Esophagus squamous epithelium (tissue), 5 donors: ENCODE measurements around the gene RGS18. TPM values are rescaled to one million over a fixed set of nuclear protein-coding genes. Genes with fewer than 3 reads are reported as not detected.
"Not testable (repeated sequence)": the region's sequence is repeated elsewhere in the genome, so short reads cannot be mapped to it uniquely, and the experiment has no call there.

Source experiments
- DNase-seq: peaks from one replicate; lab custom pipeline; 2025; lab: John Stamatoyannopoulos, UW
- H3K27ac ChIP-seq, 4 donors: fragments of 200-600 bp; sonication (generic); one replicate each; pipeline ENCODE4 v1.5.1; 2016 to 2019; ENCODE audit warnings: mild to moderate bottlenecking in 1 of 4
- H3K27me3 ChIP-seq, 4 donors: fragments of 200-600 bp; sonication (generic); 1 replicate in 3 of 4; 2 replicates in 1 of 4; pipeline versions ENCODE4 v1.5.1 to v1.6.0; 2017 to 2021; ENCODE audit warnings: antibody characterized with exemption in 1 of 4
- H3K36me3 ChIP-seq, 3 donors: fragments of 200-600 bp; sonication (generic); one replicate each; pipeline ENCODE4 v1.5.1; 2016 to 2019
- H3K4me1 ChIP-seq, 3 donors: fragments of 200-600 bp; sonication (generic); one replicate each; pipeline ENCODE4 v1.5.1; 2017 to 2019
- H3K4me3 ChIP-seq, 4 donors: fragments of 200-600 bp; sonication (generic); 1 replicate in 3 of 4; 2 replicates in 1 of 4; pipeline ENCODE4 v1.5.1; 2016 to 2019; ENCODE audit warnings: mild to moderate bottlenecking in 2 of 4, moderate library complexity in 1 of 4
- H3K9me3 ChIP-seq, 3 donors: fragments of 200-600 bp; sonication (generic); one replicate each; pipeline ENCODE4 v1.5.1; 2016 to 2019
- CTCF ChIP-seq, 6 experiments: fragments of 450-650 bp in 4 of 6; fragments of 200-600 bp in 2 of 6; sonication (generic) in 2 of 6; IDR thresholded peaks; one replicate each; pipeline ENCODE4 v1.5.1; 2016 to 2019; ENCODE audit warnings: antibody characterized with exemption in 6 of 6, mild to moderate bottlenecking in 4 of 6, moderate library complexity in 4 of 6
- POLR2A ChIP-seq, 4 donors: fragments of 450-650 bp; IDR thresholded peaks; one replicate each; pipeline ENCODE4 v1.6.1; 2017; ENCODE audit warnings: antibody characterized with exemption in 4 of 4, mild to moderate bottlenecking in 4 of 4, moderate library complexity in 3 of 4
- WGBS, 2 donors: methylation state at CpG; one replicate each; pipeline ENCODE4 v1.1.5; 2018; 5-methylcytosine and 5-hydroxymethylcytosine counted together
- intact Hi-C: fragments of 100-400 bp; cut with DNase I; formaldehyde crosslinking; loops from one replicate; pipeline ENCODE4 v1.15.0; 2022
- total RNA-seq, 4 donors: library from RNA; depleted of rRNA; stranded (reverse); fragments of >200 nt; gene quantifications; one replicate each; pipeline ENCODE4 v1.1.0, GENCODE V29; 2016
- donor health status: DM: yes; HTN: yes; CAD: no.

The RGS18 gene
- total RNA-seq, 4 donors from 2014 or later: 0.53 to 4.6 (median 1.6) TPM

- Histone ChIP-seq H3K4me3 (no peak overlapping the region), H3K4me1 (no peaks in the 10 kb centered on the region), H3K27ac (no peak overlapping the region), H3K36me3 (no peaks in the 10 kb centered on the region), H3K9me3 (no peaks in the 10 kb centered on the region), H3K27me3 (no peaks in the 10 kb centered on the region)
- intact Hi-C loops: no loop called here
- DNase-seq: no peak
- TF ChIP-seq POLR2A (IDR thresholded peaks at IDR 0.05) (no peak), CTCF (IDR thresholded peaks at IDR 0.05) (no peak)
These were observed 35.6 kb upstream of the RGS18 start for GRCh38 chr1:192122668-192123067.

GRCh38 chr1:192123212-192123611, 35.0 kb upstream of the RGS18 start:
- DNase-seq: no peak
- Histone ChIP-seq H3K9me3 (no peaks in the 10 kb centered on the region), H3K4me3 (no peak overlapping the region), H3K4me1 (no peaks in the 10 kb centered on the region), H3K36me3 (no peaks in the 10 kb centered on the region), H3K27ac (no peak overlapping the region), H3K27me3 (no peaks in the 10 kb centered on the region)
- 77 to 83% methylated on average over 2 of the region's 2 CpGs for WGBS, 2 donors
- no peak for TF ChIP-seq POLR2A (IDR thresholded peaks at IDR 0.05)
- intact Hi-C loops: no loop called here

- H3K9me3 ChIP-seq: no peaks in the 10 kb centered on the region
- no peaks in the 10 kb centered on the region for H3K36me3 ChIP-seq
- intact Hi-C loops: no loop called here
- TF ChIP-seq POLR2A (IDR thresholded peaks at IDR 0.05): no peak
- no peak for TF ChIP-seq CTCF (IDR thresholded peaks at IDR 0.05)
- no peak for DNase-seq
- H3K27me3 ChIP-seq: no peaks in the 10 kb centered on the region
- WGBS, 2 donors: 33 to 42% methylated on average over 2 of the region's 2 CpGs
- H3K4me3 ChIP-seq: no peak overlapping the region
- H3K27ac ChIP-seq: no peak overlapping the region
- H3K4me1 ChIP-seq: no peaks in the 10 kb centered on the region
These were observed 32.1 kb upstream of the RGS18 start for GRCh38 chr1:192126030-192126619.

- Histone ChIP-seq H3K27ac (no peak overlapping the region), H3K4me3 (no peak overlapping the region), H3K9me3 (no peaks in the 10 kb centered on the region), H3K36me3 (no peaks in the 10 kb centered on the region), H3K4me1 (no peaks in the 10 kb centered on the region), H3K27me3 (no peaks in the 10 kb centered on the region)
- TF ChIP-seq POLR2A (IDR thresholded peaks at IDR 0.05): no peak
- TF ChIP-seq CTCF (IDR thresholded peaks at IDR 0.05): no peak
- WGBS, 2 donors: 67 to 79% methylated on average over 1 of the region's 1 CpG
- intact Hi-C loops: no loop called here
- no peak for DNase-seq
These were observed 28.1 kb upstream of the RGS18 start for GRCh38 chr1:192130175-192130574.

- H3K27ac ChIP-seq, H3K27me3 ChIP-seq, H3K4me1 ChIP-seq, H3K9me3 ChIP-seq, H3K36me3 ChIP-seq, DNase-seq, intact Hi-C loops, H3K4me3 ChIP-seq: not testable (repeated sequence)
- 73 to 85% methylated on average over 5 of the region's 5 CpGs for WGBS, 2 donors
These were observed 27.4 kb upstream of the RGS18 start for GRCh38 chr1:192130865-192131264.

GRCh38 chr1:192131914-192132313, 26.3 kb upstream of the RGS18 start:
- no peaks in the 10 kb centered on the region for H3K27me3 ChIP-seq
- WGBS, 2 donors: 42 to 48% methylated on average over 4 of the region's 4 CpGs
- H3K4me1 ChIP-seq: no peaks in the 10 kb centered on the region
- no peaks in the 10 kb centered on the region for H3K9me3 ChIP-seq
- H3K27ac ChIP-seq: no peak overlapping the region
- no peaks in the 10 kb centered on the region for H3K36me3 ChIP-seq
- H3K4me3 ChIP-seq: no peak overlapping the region
- TF ChIP-seq CTCF (IDR thresholded peaks at IDR 0.05) (no peak), POLR2A (IDR thresholded peaks at IDR 0.05) (no peak)
- intact Hi-C loops: no loop called here
- no peak for DNase-seq
